GM06990 (cell line): ENCODE data around the gene SIX1.

Experiments
- DNase-seq: peaks from one replicate; pipeline ENCODE4 v3.0.0-alpha.2; 2011; ENCODE audit not compliant: insufficient read length; ENCODE audit errors: extremely low read depth
- H3K27me3 ChIP-seq: replicated peaks from 2 replicates; pipeline ENCODE4 v1.6.0; 2011; ENCODE audit warnings: low read length; ENCODE audit not compliant: control insufficient read depth, insufficient read depth
- H3K36me3 ChIP-seq: 2 replicates; pipeline ENCODE4 v1.5.1; 2011; ENCODE audit warnings: low read length; ENCODE audit not compliant: control insufficient read depth, insufficient read depth
- H3K4me3 ChIP-seq: replicated peaks from 2 replicates; pipeline ENCODE4 v1.5.1; 2011; ENCODE audit warnings: low read depth, mild to moderate bottlenecking, control low read depth, low read length
- TF ChIP-seq, protein P1 (sequence below): IDR thresholded peaks from 2 replicates; pipeline ENCODE4 v1.5.1; 2011; ENCODE audit warnings: low read length, control low read depth, mild to moderate bottlenecking, inconsistent platforms; ENCODE audit not compliant: insufficient read depth, poor library complexity, severe bottlenecking

SIX1 gene

DNA sequence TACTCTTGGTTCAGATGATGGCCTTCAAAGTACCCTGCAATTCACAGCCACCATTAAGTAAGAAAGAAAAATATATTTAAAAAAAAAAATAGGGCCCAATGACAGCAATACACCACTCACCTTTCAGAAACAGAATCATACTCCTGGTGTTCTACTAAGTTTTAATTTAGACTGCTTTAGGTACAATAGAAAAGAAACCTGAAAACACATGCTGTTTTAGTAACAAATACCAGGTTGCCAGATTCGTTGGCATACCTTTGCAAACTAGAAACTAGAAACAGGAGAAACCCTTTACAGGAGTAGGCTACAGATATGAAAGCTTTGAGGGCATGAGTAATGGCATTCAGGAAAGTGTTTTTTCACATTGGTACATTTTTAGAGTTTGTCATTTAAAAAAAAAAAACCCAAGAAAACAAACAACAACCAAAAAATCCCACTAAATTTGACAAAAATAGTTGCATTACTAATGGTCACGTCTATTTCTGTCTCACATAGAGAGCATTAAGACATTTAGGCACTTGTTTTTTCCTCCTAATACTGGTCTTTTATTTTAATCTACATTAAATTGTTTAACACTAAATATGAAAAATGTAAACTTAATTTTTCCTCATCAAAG, 4.0 kb downstream of the SIX1 start:
- Histone ChIP-seq H3K27me3 (peaks cover 2% of the 10 kb centered on the region; the same call in 1 of the 2 replicates), H3K4me3 (no peak overlapping the region), H3K36me3 (no peaks in the 10 kb centered on the region)
- DNase-seq = no peak
- TF ChIP-seq, protein P1, sequence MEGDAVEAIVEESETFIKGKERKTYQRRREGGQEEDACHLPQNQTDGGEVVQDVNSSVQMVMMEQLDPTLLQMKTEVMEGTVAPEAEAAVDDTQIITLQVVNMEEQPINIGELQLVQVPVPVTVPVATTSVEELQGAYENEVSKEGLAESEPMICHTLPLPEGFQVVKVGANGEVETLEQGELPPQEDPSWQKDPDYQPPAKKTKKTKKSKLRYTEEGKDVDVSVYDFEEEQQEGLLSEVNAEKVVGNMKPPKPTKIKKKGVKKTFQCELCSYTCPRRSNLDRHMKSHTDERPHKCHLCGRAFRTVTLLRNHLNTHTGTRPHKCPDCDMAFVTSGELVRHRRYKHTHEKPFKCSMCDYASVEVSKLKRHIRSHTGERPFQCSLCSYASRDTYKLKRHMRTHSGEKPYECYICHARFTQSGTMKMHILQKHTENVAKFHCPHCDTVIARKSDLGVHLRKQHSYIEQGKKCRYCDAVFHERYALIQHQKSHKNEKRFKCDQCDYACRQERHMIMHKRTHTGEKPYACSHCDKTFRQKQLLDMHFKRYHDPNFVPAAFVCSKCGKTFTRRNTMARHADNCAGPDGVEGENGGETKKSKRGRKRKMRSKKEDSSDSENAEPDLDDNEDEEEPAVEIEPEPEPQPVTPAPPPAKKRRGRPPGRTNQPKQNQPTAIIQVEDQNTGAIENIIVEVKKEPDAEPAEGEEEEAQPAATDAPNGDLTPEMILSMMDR = no peak

DNA sequence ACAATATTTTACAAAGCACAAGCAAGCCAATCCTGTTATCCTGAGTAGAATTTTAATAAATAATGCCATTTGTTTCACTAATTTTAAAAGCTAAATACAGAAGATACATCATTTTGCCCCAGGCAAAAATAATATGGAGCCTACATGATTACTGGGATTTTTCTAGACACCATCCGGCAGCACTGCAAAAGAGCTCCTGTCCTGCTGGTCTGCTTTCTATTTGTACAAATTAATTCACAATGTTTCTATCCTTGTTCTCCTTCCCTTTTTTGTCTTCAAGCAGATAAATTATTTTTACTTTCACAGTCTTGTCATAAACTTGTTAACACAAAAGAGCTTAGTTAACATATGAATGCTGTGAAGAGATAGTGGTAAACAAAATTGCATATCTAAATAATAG, 4.6 kb downstream of the SIX1 start:
- H3K4me3 ChIP-seq = no peak overlapping the region
- H3K27me3 ChIP-seq = peaks cover 2% of the 10 kb centered on the region; the same call in 1 of the 2 replicates
- TF ChIP-seq, protein P1 = no peak
- H3K36me3 ChIP-seq = no peaks in the 10 kb centered on the region
- no peak for DNase-seq

DNA sequence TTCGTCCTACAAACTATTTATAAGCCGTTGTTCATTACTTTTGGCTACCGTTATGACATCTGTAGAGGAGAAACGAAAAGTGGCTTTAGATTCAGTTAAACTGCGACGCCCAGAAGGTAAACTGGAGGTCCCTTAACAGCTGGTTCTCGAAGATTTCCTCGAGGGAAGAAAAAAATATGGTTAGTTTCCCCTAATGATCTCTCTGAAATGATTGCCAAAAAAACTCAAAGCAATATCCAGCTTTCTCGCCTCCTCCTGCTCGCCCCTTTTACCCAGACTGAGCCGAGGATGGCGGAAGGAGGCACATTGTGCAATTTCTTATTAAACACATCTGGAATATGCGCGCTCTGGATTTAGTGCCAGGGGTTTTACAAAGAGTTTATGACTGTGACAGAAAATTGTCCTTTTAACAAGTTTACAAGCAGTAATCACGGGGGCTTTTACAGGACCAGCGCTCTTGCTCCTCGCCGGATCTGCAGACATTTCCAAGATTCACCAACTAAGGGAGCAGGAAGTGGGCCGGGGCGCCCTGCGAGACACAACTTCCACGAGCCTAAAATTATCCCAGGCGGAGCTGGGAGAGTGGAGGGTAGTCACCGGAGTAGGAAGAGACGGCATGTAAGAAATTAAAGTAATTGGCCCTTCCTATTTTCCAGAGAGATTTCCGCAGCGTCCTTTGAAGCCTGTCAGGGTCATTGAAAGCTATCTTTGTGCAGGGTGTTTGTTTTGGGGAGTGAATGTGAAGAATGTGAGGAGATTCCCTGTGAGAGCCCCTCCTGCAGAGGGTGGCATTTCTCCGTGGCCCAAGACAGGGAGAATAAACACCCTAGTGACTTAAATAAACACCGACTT, 5.6 kb downstream of the SIX1 start:
- H3K36me3 ChIP-seq = no peaks in the 10 kb centered on the region
- TF ChIP-seq, protein P1 = no peak
- no peaks in the 10 kb centered on the region; the same call in 1 of the 2 replicates for H3K27me3 ChIP-seq
- no peak for DNase-seq
- H3K4me3 ChIP-seq = no peak overlapping the region

DNA sequence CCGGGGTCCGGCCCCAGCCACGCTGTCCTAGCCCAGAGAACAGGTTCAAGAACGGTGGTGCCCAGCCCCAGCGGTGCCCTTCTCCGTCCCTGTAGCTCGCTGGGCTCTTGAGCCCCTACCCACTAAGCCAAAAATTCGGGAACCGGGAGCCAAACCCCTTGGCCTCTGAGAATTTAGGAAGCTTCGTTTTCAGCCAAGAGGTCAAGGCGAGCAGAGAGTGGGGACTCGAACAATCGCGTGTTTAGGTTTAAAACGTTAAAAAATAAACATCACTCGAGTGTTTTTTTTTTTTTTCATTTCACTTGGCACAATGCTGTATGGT, 6.2 kb downstream of the SIX1 start:
- DNase-seq = no peak
- H3K36me3 ChIP-seq = no peaks in the 10 kb centered on the region
- TF ChIP-seq, protein P1 = no peak
- H3K27me3 ChIP-seq = no peaks in the 10 kb centered on the region; the same call in none of the 2 replicates
- no peak overlapping the region for H3K4me3 ChIP-seq

DNA sequence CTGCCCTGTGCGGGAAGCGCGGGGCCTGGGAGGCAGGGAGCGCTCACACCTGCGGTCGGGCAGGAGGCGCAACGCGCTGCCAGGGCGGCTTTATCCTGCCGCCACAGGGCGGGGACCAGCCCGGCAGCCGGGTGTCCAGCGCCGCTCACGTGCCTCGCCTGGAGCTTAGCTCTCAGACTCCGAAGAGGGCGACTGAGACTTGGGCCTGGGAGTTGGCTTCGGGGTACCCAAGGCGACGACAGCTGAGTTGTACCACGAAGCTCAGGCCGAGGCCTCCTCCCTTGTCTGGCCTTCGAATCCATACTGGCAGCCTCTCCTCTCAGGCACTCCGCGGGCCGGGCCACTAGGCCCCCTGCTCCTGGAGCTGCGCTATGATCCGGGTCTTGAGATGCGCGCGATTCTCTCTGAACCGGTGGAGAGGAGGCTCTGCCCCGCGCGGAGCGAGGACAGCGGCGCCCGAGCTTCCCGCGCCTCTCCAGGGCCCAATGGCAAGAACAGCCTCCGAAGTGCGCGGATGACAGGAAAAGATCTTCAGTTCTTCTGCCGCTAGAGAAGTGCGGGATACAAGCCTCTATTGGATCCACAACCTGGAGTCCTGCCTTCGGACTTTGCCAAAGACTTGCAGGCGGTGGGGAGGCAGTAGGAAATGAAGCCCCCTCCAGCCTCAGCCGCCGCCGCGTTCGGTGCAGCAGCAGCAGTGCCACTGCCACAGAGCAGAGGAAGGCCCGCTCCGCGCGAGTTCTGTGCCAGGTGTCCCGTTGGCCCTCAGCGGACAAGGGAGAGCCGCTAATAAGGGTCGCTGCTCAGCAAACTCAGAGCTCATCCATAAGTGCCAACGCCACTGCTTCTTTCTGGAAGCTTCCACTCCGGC, 6.8 kb downstream of the SIX1 start:
- H3K36me3 ChIP-seq = no peaks in the 10 kb centered on the region
- TF ChIP-seq, protein P1 = no peak
- no peak overlapping the region for H3K4me3 ChIP-seq
- no peaks in the 10 kb centered on the region; the same call in none of the 2 replicates for H3K27me3 ChIP-seq
- DNase-seq = no peak
